COLO668 (cell line): Measurements from ENCODE around the gene ME3.
"Not testable (repeated sequence)": the region's sequence is repeated elsewhere in the genome, so short reads cannot be mapped to it uniquely, and the experiment has no call there.

ENCODE experiments used
- DNase-seq: peaks from one replicate; lab custom pipeline; 2025; ENCODE audit not compliant: unreplicated experiment; lab: John Stamatoyannopoulos, UW

The ME3 gene

DNA sequence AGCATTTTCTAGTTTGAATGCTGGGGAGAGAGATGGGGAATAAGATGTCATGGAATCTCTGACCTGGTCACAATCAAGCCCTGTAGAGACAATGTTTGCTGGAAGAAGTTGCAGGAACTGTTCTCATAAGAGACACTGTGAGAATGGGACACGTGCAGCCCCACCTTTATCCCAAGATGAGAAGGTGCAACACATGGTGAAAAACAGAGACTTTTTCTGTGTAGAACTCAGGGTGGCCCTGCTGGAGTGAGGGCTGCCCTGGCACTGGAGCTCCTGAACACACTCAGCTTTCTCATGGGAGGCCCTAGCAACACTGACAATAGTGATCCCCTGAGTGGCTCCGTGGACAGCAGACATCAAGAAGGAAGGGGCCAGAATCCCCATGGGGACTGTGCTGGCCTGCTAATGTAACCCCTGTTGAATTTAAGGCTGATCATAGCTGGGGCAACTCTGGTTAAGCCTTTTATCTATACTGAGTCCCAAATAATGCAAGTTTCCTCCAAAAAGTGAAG is 106.6 kb downstream of the ME3 start:
- no peak for DNase-seq

DNA sequence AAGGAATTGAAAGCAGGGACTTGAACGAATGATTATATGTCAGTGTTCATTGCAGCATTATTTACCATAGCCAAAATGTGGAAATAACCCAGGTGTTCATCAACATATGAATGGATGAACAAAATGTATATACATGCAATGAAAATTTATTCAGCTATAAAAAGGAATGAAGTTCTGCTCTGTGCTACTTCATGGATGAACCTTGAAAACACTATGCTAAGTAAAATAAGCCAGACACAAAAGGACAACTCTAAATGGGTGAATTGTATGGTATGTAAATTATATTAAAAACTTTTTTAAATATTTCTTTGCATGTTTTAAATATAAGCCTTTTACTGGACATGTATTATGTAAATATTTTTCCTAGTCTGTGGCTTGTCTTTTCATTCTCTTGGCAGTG is 107.0 kb downstream of the ME3 start:
- no peak for DNase-seq

DNA sequence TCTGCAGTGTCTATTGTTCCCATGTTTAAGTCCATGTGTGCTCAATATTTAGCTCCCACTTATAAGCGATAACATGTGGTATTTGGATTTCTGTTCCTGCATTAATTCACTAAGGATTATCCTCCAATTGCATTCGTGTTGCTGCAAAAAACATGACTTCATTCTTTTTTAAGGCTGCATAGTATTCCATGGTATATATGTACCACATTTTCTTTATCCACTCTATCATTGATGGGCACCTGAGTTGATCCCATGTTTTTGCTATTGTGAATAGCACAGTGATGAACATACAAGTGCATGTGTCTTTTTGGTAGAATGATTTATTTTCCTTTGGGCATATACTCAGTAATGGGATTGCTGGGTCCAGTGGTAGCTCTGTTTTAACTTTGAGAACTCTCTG is 109.6 kb downstream of the ME3 start:
- not testable (repeated sequence) for DNase-seq

DNA sequence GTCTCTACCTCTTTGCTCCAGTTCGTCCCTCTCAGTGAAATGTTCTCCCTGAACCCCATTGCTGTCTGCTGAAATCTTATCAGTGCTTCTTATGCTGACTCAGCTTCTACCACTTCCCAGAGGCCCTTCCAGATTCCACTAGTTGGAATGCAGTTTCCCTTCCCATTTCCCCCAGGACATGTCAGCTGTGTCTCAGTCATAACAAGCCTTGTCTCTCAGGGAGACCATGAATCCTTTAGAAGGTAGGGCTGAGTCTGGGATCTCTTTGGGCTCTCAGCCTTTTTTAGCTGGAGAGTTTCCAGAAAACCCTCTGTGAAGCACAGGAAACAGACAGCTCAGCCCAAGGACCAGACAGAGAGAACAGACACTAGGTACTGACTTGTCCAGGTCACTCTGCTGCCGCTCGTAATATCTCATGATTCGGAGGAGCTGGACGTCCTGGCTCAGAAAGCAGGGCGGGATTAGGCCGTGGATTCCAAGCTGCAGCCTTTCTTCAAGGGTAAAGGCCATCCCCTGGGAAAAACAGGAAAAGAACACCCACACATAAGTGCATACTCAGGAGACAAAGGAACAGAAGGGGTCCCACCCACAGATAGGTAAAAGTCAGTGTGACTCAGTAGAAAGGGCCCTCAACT is 113.0 kb downstream of the ME3 start:
- no peak for DNase-seq

DNA sequence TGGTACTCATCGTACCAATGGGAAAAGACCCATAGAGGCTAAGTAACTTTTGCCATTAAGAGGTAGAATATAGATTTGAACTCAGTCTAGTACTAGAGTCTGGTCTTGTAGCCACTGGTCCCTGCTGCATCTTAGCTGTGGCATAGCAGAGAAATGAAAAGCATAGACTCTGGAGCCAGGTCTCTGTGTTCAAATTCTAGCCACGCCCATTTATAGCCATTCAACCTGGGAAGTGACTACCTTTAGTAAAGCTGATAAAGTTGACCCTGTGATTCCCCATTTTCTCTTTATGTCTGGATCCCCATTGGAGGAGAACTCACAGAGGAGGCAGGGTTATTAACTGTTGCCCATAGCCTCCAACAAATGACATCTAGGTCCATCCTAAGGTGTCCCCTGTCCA is 113.6 kb downstream of the ME3 start:
- DNase-seq: no peak

DNA sequence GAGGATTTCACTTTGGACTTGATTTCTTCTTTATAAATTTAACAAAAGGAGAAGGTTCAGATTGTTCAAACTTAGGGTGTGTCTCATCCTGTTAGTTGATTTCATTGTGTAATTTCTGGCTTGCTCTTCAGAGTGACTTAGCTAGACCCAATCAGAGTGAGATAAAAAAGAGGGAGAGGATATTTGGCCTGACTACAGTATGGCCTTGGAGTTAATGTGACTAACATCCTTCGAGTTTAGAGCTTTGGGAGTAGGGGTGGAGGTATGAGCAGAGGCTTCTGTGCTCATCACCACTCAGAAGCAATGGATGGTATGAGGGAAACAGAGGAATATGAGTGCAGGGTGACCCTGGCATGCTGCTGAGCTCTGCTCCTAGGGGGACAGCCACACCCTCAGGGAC is 114.2 kb downstream of the ME3 start:
- DNase-seq: no peak

DNA sequence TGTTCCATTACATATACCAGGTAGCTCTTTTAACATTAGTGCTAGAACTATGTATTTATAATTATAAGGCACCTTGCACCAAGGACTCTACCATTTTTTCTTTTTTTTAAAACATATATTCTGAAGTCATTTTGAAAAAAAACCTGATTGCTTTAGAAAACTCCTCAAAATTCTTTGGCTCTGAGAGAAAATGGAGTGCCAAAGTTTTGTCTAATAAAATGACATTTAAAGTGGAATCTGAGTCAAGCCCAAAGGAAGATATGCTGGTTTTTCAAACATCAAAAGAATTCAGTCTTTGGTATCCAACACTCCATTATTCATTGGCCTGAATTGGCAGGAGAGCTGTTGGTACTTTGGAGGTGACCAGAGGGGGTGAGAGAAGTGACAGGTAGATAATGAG is 116.5 kb downstream of the ME3 start:
- DNase-seq: no peak

DNA sequence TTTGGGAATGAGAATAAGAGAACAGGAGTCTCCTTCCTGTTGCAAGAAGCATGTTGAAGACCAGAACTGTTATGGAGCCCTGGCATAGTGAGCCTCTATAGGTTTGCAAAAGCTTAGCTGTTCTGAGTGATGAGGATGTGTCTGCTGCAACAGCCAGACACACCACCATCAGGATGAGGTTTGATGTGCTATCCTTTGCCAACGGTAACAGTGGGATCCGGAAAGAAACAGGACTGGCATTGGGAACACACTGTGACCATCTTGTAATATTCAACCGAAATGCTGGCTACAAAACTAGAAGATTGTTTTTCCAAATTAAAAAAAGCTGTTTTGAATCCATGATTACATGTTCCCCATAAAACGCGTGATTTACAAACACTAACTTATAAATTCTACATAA is 117.0 kb downstream of the ME3 start:
- no peak for DNase-seq

DNA sequence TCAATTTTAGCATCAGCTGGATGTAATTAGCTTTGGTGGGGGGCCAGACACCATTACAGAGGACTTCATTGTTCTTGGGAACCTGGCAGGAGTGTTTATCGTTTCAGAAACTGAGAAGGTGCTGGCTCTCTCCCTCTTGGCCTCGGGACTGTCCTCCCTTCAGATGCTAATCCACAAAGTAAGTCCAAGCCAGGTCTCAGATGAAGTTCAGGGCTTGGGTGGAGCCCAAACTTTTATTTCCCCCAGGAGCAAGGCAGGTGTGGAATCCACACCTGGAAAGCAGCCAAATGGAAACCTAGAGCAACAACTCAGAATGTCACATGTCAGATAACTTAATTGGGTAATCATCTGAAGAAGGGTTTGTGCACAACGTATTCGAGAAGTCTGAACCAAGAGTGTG is 119.2 kb downstream of the ME3 start:
- DNase-seq: no peak

DNA sequence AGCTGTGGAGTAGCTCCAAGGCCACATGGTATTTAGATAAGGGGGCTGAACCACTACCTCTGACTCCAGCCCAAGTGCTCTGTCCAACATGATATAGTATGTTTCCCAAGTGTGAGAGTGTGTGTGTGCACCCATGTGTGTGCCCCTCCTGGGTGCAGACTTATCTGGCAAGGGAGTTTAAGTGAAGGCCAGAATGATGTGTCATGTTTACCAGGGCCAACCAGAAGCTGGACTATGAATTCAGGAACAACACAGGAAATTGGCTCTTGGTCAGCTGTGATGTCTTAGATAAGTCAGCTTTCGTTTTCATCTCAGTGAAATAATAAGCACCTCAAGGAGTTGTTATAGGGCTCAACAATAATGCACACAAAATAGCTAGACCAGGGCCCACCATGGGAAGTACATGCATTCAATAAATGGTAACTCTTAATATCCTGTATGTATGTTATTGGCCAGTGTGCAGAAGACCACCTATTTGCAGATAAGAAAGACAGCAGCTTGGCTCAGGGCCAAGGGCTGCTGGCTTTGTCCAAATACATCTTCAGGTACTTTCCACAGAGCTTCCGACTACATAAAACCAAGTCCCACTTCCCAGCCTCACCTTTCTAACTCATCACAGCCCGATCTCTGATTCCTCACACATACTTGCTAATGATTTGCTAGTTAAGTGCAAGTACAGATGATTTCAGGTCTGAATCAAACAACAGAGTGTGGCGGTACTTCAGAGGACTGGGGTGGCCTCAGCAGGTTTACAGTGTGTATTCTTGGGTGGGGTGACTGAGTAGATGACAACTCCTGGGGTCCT is 120.9 kb downstream of the ME3 start:
- DNase-seq: no peak

DNA sequence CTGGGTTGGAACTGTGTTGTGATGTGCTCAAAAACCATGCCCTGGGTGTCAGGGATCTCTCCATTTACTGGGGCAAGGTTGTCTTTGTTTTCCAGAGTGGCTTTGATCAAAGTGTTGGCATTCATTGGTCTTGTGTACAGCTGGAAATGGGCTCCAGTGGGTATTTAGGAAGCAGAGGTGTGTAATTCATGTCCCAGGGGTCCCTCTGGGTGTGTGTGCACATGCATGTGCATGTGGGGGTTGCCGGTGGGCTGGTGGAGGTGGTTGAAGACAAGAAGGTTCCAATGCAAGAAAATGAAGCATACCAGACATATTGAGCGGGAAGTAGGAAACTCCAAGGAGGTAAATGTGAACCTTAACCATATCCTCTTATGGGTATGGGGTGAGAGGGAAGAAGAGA is 121.7 kb downstream of the ME3 start:
- no peak for DNase-seq

DNA sequence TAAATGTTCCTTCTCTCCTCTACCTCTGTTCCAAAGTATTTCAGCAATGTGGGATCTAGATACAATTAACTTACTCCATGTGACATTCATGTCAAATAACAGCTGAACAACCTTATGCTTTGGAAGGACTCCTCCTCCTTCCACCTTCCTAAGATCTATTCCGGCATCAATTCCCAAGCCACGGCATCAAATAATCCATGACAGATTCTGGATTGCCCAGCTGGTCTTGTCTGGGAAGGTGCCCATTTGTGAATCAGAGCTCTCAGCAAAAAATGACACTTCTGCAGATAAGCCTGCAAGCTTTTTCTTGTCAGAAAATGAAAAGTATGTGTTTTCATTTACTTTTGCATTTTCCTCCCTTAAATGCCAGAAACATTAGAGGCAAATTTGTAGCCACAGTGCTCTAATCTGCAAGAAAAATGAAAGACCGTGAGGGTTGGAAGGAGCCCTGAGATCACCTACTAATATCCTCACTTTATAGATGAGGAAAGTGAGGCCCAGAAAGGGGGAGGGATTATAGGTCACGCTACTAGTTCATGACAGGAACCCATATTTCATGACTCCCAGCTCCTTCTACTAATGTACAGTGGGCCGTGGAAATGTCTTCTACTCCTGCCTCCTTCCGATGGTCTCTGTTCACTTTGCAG is 124.0 kb downstream of the ME3 start:
- no peak for DNase-seq

DNA sequence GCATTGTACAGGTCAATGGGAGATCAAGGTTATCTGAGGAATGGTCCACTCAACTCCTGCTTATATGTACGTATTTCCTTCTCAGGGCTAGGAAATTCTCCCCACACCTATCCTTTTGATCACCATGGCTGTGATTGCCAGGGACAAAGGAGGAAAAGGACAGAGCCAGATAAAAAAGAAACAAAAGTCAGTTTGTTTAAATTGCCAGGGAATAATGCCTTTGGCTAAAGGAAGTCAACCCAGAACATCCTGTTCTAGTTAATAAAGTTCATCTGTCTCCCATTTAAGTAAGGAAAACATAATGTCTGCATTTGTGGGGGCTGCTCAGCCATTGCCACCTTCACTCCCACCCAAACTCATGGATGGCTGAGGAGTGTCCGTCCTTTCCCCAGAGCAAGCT is 124.7 kb downstream of the ME3 start:
- no peak for DNase-seq

DNA sequence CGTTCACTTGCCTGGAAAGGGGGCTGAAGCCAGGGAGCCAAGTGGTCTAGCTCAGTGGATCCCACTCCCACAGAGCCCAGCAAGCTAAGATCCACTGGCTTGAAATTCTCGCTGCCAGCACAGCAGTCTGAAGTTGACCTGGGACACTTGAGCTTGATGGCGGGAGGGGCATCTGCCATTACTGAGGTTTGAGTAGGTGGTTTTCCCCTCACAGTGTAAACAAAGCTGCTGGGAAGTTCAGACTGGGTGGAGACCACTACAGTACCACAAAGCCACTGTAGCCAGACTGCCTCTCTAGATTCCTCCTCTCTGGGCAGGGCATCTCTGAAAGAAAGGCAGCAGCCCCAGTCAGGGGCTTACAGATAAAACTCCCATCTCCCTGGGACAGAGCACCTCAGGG is 131.1 kb downstream of the ME3 start:
- not testable (repeated sequence) for DNase-seq

DNA sequence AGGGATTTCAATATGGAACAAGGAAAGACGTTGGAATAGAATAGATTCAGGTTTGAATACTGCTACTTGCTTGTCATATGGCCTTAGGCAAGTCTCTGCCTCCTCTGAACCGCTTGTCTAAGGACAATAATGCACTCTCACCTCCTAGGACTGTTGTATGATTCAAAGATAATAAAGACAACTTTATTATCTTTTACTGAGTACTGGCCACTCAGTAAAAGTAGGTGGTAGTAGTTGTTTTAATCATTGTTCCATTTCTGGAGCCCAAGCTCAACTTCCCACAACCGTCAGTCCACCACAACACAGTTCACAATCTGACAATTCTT is 134.2 kb downstream of the ME3 start:
- no peak for DNase-seq

DNA sequence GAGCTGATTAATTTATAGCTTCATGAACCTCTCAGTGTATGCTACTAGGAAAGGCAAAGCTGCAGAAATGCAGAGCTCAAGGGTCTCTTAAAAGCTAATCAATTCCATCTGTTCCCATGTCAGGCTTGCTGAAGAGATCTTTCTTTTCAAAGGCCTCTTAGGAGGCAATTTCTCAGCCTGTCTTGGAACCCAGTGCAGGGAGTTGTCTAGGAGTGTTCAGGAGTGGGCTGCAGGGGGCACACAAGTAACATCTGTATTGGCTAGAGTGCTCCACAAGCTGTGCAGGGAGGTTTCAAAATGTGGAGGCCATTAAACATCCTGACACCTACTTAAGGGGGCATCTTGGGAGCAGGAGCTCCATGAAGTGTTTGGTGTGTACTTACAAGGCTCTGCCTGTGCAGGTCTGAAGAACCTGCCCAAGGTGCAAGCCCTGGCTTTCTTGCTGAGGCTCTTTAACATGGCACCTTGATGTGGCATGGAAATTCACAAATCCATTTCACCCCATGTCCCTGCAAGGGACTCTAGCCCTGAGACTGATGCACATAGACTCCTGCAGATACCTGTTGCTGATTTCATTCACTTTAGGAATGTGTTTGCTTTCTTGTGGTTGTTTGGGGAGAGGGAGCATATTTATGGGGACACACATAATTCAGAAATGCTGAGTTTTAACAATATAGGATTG is 134.7 kb downstream of the ME3 start:
- no peak for DNase-seq

DNA sequence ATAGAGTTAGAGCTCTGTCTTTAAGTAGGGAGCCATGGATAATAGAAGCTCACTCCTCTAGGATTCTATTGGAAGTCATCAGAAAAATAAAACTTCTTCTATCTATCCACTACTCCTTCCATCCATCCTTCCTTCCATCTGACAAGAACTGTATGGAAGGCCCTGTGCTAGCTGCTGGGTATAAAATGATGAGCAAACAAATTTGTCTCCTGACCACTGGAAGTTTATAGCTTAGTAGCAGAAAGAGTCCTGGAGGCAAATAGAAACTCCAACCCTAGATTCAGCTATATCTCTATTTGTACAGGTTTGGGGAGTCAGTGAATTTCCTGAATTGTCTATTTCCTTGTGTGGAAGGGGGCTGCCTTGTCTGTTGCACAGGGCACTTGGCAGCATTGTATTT is 136.6 kb downstream of the ME3 start:
- no peak for DNase-seq

DNA sequence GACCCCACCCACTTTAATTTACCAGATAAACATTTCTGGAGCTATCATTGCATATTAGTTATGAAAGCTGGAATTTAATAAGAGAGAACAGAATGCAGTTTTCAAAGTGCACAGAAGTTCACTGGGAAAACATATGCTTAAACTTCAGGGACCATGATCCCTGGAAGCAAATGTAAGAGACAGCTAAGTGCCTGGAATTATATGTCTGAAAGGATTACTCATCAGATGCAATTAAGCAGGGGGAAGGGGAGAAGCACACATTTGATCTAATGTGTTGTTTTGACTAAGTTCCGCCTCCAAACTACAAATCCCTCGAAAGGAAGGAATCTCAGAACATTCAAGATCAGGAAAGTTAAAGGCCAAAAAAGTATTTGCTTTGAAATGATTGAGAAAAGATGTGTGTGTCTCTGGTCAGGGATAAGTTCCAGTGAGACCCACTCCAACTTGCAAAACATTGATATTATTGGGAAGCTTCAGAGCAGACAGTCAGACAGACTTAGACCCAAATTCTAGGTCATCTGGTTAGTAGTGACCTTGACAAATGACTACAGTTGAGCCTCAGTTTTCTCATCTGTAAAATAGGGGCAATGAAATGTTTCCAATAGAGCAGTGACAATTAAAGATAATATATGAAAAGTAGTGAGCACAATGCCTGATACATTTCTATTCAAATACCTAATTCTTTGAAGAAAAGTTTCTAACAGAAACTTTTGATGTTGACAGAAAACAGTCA is 147.6 kb downstream of the ME3 start:
- no peak for DNase-seq

DNA sequence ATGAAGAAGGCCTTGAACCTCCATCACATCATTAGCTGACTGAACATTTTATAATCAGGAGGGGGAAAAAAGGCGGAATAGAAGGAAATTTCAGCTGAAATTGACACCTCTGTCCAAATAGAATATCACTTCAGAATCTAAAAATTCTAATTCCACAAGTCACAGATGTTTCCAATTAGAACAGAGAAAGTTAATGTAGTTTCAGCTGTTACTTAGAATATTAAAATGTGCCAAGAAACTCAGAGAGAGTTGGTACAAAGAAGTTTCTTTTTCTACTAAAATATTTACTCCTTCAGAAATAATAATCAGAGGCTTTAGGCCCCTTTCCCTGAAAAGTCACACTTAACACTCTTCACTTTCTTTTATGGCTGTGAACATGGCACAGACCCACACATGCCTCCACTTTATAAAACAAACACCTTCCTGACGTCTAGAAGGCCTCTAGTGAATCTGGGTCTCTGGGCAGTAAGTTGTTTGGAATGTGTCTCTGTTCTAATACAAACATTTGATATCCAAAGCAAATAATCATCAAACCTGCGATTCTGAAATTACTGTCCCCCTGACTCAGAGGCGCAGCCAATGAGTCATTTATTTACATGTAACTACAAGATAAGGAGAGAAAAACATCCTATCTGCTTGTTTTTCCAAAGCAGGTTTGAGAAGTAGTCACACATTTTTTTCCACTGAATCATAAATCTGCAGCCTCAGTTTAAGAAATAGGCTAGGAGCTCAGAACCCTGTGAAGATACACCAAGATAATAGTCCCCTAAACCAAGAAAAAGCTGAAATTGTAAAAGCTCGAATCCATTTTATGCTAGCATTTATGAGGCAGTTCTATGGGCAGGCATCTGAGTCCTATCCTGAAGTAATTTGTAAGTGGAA is 148.4 kb downstream of the ME3 start:
- DNase-seq: no peak

DNA sequence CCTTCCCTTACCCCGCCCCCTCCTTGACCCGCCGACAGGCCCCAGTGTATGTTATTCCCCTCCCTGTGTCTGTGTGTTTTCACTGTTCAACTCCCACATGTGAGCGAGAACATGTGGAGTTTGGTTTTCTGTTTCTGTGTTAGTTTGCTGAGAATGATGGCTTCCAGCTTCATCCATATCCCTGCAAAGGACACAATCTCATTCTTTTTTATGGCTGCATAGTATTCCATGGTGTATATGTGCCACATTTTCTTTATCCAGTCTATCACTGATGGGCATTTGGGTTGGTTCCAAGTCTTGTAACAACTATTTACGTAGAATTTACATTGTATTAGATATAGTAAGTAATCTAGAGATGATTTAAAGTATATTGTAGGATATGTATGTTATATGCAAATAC is 149.9 kb downstream of the ME3 start:
- DNase-seq: not testable (repeated sequence)
